ENCODE data around the gene UBALD1.

DNA sequence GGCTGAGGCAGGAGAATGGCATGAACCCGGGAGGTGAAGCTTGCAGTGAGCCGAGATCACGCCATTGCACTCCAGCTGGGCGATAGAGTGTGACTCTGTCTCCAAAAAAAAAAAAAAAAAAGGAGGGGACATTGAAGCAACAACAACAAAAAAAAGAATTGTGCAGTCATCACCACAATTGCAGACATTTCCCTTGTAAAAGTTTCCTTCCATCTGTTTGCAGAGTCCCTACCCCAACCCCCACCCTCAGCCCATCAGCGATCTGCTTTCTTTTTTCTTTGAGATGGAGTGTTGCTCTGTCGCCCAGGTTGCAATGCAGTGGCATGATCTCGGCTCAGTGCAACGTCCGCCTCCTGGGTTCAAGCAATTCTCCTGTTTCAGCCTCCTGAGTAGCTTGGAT, 13.6 kb upstream of the UBALD1 start:
- TF ChIP-seq, protein P1, sequence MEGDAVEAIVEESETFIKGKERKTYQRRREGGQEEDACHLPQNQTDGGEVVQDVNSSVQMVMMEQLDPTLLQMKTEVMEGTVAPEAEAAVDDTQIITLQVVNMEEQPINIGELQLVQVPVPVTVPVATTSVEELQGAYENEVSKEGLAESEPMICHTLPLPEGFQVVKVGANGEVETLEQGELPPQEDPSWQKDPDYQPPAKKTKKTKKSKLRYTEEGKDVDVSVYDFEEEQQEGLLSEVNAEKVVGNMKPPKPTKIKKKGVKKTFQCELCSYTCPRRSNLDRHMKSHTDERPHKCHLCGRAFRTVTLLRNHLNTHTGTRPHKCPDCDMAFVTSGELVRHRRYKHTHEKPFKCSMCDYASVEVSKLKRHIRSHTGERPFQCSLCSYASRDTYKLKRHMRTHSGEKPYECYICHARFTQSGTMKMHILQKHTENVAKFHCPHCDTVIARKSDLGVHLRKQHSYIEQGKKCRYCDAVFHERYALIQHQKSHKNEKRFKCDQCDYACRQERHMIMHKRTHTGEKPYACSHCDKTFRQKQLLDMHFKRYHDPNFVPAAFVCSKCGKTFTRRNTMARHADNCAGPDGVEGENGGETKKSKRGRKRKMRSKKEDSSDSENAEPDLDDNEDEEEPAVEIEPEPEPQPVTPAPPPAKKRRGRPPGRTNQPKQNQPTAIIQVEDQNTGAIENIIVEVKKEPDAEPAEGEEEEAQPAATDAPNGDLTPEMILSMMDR (conservative IDR thresholded peaks at IDR 0.05): no peak
- TF ChIP-seq EZH2 (IDR thresholded peaks at IDR 0.05; ENCODE audit: low read depth): no peak

Measured in PC-9 (cell line).